Uterus (tissue), 2 donors: ENCODE measurements around the gene KRTDAP.

Source experiments
- CTCF ChIP-seq, 4 experiments: fragments of 200-600 bp in 2 of 4; fragments of 450-650 bp in 2 of 4; sonication (generic) in 2 of 4; IDR thresholded peaks; one replicate each; pipeline ENCODE4 v1.5.1; 2016 to 2019; ENCODE audit warnings: antibody characterized with exemption in 4 of 4, mild to moderate bottlenecking in 2 of 4, moderate library complexity in 1 of 4
- POLR2A ChIP-seq, 2 donors: fragments of 450-650 bp; IDR thresholded peaks; one replicate each; pipeline ENCODE4 v1.6.1; 2016; ENCODE audit warnings: antibody characterized with exemption in 2 of 2, mild to moderate bottlenecking in 1 of 2, moderate library complexity in 1 of 2

- TF ChIP-seq CTCF (IDR thresholded peaks at IDR 0.05) (no peak), POLR2A (IDR thresholded peaks at IDR 0.05) (no peak)
Observed at GRCh38 chr19:35455616-35456201, 34.6 kb downstream of the KRTDAP start.
